Cardiac muscle cell (in vitro differentiated cells and primary cell): ENCODE results near the gene CHFR. TPM values are rescaled to one million over a fixed set of nuclear protein-coding genes. Genes with fewer than 3 reads are reported as not detected.
"Not testable (repeated sequence)": the region's sequence is repeated elsewhere in the genome, so short reads cannot be mapped to it uniquely, and the experiment has no call there.

Experiments
- DNase-seq, 2 donors: peaks; one replicate each; pipeline versions ENCODE4 v3.0.0 to v3.0.0-alpha.2; 2010 to 2017; ENCODE audit warnings: low read depth in 1 of 2, low spot score in 1 of 2
- H3K27ac ChIP-seq: fragments of 200-600 bp; sonication (generic); 2 replicates; pipeline ENCODE4 v1.5.1; 2016
- H3K27me3 ChIP-seq: fragments of 200-600 bp; sonication (generic); 2 replicates; pipeline ENCODE4 v1.6.0; 2016; ENCODE audit warnings: control low read depth
- H3K36me3 ChIP-seq: fragments of 200-600 bp; sonication (generic); 2 replicates; pipeline ENCODE4 v1.5.1; 2016; ENCODE audit warnings: control low read depth
- H3K4me1 ChIP-seq: fragments of 200-600 bp; sonication (generic); 2 replicates; pipeline ENCODE4 v1.8.1; 2017; ENCODE audit warnings: low read depth, mild to moderate bottlenecking, mixed run types
- H3K4me3 ChIP-seq: fragments of 200-600 bp; sonication (generic); 2 replicates; pipeline ENCODE4 v1.5.1; 2016; ENCODE audit warnings: mild to moderate bottlenecking
- H3K9me3 ChIP-seq: fragments of 200-600 bp; sonication (generic); 2 replicates; pipeline ENCODE4 v1.5.1; 2017; ENCODE audit warnings: low read depth, mild to moderate bottlenecking, control low read depth
- polyA plus RNA-seq: library from polyadenylated mRNA; unstranded; fragments of >200 nt; fragmentation: Nextera tagmentation; extraction: Ambion mirVana; gene quantifications from 2 replicates; pipeline ENCODE4 v1.2.1, GENCODE V29; 2016
- total RNA-seq: library from RNA; depleted of rRNA; stranded (reverse); fragments of >200 nt; gene quantifications from 2 replicates; pipeline ENCODE4 v1.2.3, GENCODE V29; 2016
- TF ChIP-seq, protein P1 (sequence below): IDR thresholded peaks from 2 replicates; pipeline ENCODE4 v1.5.1; 2012; ENCODE audit warnings: low read depth, mild to moderate bottlenecking, low read length

The CHFR gene
- total and polyA plus RNA-seq, 2 experiments from 2014 or later: 30.0 to 30.6 TPM

DNA sequence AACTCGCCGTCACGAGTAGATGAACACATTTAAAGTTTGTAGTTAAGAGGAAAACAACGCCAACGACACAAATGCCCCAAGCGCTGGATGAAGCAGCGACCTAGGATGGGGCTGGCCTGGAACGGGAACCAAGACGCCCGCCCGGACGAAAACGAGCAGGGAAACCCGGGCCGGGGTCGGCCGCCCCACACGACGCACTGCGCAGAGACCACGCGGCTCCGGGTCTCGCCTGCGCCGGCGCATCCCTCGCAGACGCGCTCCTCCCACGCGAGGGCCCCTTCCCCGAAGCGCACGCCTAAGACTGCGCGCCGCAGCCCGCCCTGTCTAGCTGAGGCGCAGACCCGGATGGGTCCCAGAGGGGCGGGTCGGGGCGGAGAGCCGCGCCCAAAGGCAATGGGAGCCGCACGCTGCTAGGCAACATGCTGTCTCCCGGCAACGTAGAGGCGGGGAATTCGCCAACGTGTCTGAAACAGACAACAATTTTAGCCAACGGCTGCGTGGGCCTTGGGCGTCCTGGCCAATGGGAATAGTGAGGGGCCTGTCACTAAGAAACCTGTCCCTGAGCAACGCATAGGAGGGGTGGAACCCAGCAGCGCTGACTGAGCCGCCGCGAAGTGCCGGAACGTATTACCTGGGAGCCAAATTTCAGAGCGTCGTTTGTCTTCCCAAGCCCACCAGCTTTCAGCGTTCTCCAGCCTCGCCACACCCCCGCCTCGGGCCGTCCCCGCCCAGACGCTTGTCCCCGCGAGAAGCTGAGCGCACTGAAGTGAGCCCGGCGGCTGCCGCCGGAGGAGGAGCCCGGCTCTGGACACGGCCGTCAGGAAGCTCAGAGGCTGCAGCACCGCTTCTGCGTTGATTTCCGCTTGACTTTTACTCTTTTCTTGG, 21.0 kb upstream of the CHFR start:
- TF ChIP-seq, protein P1, sequence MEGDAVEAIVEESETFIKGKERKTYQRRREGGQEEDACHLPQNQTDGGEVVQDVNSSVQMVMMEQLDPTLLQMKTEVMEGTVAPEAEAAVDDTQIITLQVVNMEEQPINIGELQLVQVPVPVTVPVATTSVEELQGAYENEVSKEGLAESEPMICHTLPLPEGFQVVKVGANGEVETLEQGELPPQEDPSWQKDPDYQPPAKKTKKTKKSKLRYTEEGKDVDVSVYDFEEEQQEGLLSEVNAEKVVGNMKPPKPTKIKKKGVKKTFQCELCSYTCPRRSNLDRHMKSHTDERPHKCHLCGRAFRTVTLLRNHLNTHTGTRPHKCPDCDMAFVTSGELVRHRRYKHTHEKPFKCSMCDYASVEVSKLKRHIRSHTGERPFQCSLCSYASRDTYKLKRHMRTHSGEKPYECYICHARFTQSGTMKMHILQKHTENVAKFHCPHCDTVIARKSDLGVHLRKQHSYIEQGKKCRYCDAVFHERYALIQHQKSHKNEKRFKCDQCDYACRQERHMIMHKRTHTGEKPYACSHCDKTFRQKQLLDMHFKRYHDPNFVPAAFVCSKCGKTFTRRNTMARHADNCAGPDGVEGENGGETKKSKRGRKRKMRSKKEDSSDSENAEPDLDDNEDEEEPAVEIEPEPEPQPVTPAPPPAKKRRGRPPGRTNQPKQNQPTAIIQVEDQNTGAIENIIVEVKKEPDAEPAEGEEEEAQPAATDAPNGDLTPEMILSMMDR: no peak
- H3K27me3 ChIP-seq: peaks cover 31% of the 10 kb centered on the region
- H3K27ac ChIP-seq: peak overlapping the region; percentile 72

DNA sequence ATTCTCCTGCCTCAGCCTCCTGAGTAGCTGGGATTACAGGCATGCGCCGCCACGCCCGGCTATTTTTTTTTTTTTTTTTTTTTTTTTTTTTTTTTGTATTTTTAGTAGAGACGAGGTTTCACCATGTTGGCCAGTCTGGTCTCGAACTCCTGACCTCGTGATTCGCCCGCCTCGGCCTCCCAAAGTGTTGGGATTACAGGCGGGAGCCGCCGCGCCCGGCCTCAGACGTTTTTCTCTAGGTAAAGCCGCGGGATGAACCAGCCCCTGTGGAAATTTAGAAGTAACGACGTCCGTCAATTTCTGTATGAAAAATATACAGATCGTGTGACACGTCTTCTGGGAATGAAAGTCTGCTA, 20.4 kb upstream of the CHFR start:
- Histone ChIP-seq H3K4me3 (peak overlapping the region; percentile 69), H3K27me3 (peaks cover 31% of the 10 kb centered on the region)
- H3K27ac ChIP-seq, H3K4me1 ChIP-seq, H3K36me3 ChIP-seq, DNase-seq, H3K9me3 ChIP-seq: not testable (repeated sequence)

More for the DNA sequence above, 21.0 kb upstream of the CHFR start:
- peak; percentile 99 for DNase-seq
- Histone ChIP-seq H3K36me3 (no peaks in the 10 kb centered on the region), H3K4me1 (no peaks in the 10 kb centered on the region), H3K9me3 (no peaks in the 10 kb centered on the region), H3K4me3 (peak overlapping the region; percentile 69)

DNA sequence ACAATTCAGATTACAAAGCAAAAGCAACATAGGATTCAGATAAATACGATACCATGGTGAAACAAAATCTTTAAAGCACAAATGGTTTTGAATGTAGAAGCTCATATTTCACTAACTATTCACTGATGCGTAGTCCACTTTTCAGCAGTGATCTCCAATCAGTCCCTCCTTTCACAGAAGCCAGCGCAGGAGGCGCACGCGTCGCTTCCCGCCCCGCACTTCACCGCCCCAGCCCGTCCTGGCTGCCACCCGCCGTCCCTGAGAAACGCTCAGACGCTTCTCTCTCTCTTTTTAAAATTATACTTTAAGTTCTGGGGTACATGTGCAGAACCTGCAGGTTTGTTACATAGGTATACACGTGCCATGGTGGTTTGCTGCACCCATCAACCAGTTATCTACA, 19.8 kb upstream of the CHFR start:
- DNase-seq: no peak
- H3K4me1 ChIP-seq: no peaks in the 10 kb centered on the region
- H3K9me3 ChIP-seq: no peaks in the 10 kb centered on the region
- peaks cover 31% of the 10 kb centered on the region for H3K27me3 ChIP-seq
- no peak overlapping the region for H3K4me3 ChIP-seq
- TF ChIP-seq, protein P1: no peak
- H3K36me3 ChIP-seq: no peaks in the 10 kb centered on the region
- no peak overlapping the region for H3K27ac ChIP-seq

DNA sequence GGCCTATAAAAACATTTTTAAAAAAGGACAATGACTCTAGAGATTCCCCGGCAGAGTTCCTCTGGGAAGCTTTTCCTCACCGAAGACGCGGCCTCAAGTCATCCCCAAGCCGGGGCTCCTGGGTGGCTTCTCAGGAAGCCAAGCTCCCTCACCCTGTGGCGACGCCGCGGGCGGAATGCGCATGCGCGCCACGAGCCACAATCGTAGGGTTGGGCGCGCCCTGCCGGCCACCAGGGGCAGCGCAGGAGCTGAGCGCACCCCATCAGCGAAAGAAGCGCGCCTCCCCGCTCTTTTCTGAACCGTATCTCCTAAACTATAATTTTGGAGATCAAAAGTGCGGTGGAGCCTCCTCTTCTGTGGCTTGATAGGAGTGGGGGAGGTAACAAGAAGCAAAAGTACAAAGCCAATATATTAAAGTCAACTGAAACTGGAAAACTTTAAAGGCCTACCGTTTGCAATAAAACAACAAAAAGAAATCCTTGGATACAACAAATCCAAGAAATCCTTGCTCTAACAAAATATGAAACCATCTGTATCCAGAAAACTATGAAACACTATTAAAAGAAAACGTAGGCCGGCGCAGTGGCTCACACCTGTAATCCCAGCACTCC, 17.4 kb upstream of the CHFR start:
- Histone ChIP-seq H3K4me1 (no peaks in the 10 kb centered on the region), H3K36me3 (no peaks in the 10 kb centered on the region), H3K4me3 (no peak overlapping the region), H3K27ac (no peak overlapping the region), H3K9me3 (no peaks in the 10 kb centered on the region), H3K27me3 (peaks cover 31% of the 10 kb centered on the region)
- DNase-seq: peak; percentile 67 to 69
- TF ChIP-seq, protein P1: peak; percentile 74

DNA sequence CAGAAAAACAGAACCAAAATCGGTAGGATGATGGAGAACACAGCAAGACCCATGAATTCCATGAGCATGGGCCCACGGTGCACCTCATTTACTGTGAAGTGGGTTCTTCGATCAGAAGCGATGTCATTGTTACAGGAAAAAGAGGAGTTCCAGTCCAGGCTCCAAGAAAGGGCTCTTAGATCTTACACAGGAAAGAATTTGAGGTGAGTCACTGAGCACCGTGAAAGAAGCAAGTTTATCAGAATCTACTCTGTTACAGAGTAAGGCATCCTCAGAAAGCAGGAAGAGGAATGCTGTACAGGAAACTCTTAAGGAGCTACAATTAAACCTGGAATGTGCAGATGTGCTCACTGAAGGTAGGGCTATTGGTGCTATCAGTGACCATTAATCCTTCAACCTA, 11.6 kb upstream of the CHFR start:
- DNase-seq: no peak
- Histone ChIP-seq H3K27me3 (no peaks in the 10 kb centered on the region), H3K27ac (no peak overlapping the region), H3K9me3 (no peaks in the 10 kb centered on the region), H3K4me1 (no peaks in the 10 kb centered on the region), H3K4me3 (no peak overlapping the region), H3K36me3 (no peaks in the 10 kb centered on the region)
- TF ChIP-seq, protein P1: no peak

DNA sequence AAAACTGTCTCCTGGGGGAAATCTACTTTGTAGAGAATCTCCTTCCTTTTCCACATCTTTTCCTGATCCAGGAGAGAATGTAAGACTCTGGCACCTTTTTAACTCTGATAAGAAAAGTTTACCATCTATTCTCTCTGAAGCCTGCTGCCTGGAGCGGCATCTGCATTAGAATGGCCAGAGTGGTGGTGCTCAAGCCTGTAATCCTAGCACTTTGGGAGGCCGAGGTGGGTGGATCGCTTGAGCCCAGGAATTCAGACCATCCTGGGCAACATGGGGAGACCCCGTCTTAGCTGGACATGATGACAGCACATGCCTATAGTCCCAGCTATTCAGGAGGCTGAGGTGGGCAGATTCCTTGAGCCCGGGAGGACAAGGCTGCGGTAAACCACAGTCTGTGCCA, 1.4 kb upstream of the CHFR start:
- TF ChIP-seq, protein P1: no peak

More for the DNA sequence above, 1.4 kb upstream of the CHFR start:
- Histone ChIP-seq H3K27me3 (no peaks in the 10 kb centered on the region), H3K27ac (no peak overlapping the region), H3K4me1 (no peaks in the 10 kb centered on the region), H3K9me3 (no peaks in the 10 kb centered on the region), H3K4me3 (no peak overlapping the region), H3K36me3 (peaks cover 2% of the 10 kb centered on the region)
- DNase-seq: no peak
